HG03060 (cell line): ENCODE results near the gene GPR176.

Source experiments
- ATAC-seq: cut with Tn5 transposase; IDR thresholded peaks from one replicate; pipeline ENCODE4 v1.9.1; 2021; ENCODE audit warnings: low read depth, moderate number of reproducible peaks; ENCODE audit not compliant: unreplicated experiment

Gene GPR176

DNA sequence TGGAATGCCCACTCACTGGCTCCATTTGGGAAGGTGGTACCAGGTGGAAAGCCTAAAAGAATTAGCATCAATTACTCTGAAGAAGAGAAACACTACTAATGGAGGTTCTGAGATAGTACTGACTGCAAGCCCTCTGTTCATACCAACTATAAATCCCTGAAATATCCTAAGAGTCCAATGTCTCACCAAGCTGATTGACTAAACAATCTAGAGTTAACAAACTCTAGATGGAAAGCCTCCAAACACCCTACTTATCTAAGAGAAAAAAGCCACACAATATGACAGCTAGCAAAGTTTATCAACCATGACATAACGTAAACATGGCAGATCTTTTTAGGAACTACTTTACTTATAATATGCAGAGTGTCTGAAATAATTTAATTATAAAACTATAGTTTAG lies 59.2 kb downstream of the GPR176 start:
- no peak for ATAC-seq

DNA sequence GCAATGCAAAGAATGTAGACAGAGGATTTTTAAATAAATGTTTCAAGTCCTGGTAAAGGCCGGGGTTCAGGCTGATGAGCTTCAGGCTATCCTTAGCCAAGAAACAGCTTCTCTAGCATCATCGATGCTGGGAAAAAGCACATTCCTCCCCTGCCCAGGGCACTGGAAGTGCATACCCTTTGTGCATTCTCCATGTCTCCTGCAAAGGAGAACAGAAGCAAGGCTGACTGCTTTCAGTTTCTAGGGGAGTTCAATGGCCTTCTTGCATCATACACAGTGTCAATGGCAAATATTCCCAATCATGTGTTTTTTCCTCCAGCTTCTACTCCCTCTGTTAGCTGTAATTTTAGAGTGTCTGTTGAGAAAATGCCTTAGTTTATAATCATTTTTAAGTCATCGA lies 59.9 kb downstream of the GPR176 start:
- no peak for ATAC-seq

DNA sequence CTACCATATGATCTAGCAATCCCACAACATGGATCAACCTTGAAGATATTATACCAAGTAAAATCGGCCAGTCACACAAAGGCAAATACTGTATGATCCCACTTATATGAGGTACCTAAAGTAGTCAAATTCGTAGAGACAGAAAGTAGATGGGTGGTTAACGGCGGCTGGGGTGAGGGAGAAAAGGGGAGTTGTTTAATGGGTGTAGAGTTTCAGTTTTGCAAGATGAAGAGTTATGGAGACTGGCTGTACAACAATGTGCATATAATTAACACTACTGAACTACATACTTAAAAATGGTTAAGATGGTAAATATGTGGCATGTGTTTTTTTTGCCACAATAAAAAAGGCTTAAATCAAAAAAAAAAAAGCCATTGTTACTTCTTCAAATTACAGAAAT lies 60.4 kb downstream of the GPR176 start:
- no peak for ATAC-seq

DNA sequence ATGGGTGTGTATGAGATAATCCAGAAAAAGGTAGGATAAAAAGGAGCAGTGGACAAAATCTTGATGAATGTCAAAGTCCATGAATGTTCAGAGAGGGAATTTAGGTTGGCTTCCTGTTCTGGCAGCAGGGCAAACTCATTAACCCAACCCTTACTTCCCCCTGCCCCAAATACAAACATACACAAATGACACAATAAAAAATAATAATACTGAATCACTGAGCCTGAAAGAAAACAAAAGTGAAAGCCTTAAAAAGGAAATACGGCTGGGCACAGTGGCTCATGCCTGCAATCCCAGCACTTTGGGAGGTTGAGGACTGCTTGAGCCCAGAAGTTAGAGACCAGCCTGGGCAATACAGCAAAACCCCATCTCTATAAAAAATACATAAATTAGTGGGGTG lies 62.9 kb downstream of the GPR176 start:
- ATAC-seq = no peak

DNA sequence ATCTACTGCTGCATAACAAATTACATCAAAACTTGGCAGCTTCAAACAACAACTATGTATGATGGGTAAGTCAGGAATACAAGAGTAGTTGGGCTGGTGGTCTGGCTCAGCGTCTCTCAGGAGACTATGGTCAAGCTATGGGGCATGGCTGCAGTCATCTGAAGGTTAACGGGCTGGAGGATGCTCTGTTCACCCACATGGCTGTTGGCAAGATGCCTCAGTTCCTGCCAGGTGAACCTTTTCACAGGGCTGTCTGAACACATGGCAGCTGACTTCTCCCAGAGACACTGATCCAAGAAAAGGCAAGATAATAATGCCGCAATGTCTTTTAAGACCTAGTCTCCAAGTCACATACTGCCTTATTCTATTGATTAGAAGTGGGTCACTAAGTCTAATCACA lies 63.7 kb downstream of the GPR176 start:
- ATAC-seq = no peak

DNA sequence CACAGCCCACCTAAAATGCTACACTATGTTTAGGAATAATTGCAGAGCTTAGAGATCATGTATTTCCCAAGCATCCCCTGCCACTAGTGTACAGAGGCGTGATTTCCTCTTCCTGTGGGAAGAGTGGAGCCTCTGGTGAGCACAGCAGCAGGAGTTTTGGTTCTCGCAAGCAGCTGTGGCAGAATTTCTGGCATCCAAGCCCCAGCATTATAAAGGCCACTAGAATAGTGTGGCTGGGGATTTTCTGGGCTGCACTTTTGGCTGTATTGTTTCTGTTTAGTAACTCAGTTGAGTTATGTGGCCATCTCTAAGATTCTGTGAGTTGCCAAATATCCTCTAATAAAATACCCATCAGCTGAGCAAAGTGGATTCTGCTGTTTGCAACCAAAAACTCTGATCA lies 64.7 kb downstream of the GPR176 start:
- ATAC-seq = no peak

GRCh38 chr15:39854161-39854560 lies 65.9 kb downstream of the GPR176 start:
- ATAC-seq = no peak

- no peak for ATAC-seq
These were observed 67.8 kb downstream of the GPR176 start for GRCh38 chr15:39852250-39852649.

DNA sequence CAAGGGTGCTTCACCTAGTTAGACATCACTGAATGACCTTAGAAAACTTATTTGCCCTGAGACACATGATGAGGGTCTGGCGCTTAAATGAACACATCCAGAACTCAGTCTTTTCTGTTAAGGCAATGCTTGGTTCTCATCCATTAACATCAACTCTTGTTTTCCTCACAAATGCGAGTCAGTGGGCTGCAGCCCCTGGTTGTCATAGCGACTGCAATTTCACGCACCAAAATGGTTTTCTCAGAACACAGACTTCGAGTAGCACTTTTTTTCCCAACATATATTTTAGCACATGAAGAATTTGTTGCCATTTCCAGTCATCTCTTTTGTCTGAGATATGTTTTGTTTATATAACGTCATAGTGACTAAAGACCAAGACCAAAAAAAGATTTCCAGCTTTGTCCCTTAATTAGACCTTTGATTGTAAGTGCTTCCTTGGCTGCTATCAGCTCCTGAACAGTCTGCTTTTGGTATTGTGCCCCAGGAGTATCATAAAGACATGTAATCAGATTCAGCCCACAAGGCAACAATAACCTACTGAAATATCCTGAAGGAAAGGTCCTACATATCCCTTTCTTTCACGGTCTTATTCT lies 68.5 kb downstream of the GPR176 start:
- no peak for ATAC-seq

- ATAC-seq = no peak
These were observed 69.6 kb downstream of the GPR176 start for GRCh38 chr15:39850436-39850835.

DNA sequence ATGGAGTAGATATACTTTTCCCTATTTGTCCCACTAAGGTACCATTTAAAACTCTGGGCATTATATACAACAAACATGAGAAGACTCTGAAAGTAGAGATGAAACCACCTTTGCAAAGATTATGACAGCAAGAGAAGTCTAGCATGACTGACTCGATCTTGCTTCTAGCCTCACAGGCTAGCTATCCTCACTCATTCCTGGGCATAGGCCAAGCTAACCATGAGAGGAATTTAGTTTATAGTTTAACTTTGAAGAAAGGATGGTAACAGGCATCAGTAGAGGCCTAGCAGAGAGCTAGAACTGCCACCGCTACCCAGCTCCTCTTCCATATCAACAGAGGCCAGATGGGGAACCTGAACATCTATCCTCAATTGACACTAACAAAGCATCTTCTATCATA lies 74.0 kb downstream of the GPR176 start:
- ATAC-seq = no peak

DNA sequence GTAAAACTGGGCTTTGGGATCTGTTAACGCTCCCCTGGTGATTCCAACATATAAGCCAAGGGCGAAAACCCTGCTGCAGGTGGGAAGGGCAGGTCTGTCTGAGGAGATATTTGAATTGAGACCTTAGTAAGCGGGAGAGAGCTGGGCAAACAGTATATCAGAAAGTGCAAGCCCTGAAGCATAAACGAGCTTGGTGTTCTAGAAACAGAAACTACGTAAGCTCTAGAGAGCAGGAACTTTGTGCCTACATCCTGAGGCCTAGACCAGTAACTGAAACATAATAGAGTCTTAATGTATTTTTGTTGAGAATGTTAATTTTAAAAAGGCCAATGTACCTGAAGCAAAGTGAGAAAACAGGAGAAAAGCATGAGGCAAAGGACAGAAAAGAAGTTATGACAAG lies 74.5 kb downstream of the GPR176 start:
- no peak for ATAC-seq

DNA sequence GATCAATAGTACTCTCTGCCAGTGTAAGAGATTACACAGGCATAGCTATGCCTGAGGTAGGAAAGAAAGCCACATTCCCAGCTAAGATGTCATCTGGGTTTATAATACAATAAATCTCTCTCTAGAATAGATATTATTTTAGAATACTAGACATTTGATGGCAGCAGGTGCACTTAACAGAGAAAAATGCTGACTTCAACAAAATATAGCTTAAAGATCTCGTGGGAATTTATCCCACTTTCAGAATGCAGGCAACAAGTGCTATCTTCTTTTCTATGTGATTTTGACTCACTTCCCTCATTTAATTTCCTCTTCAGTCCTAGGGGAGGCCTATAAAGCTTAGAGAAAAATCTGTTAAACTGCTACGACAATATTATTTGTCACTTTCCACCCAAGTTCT lies 76.5 kb downstream of the GPR176 start:
- no peak for ATAC-seq

GRCh38 chr15:39837454-39837853 lies 82.6 kb downstream of the GPR176 start:
- no peak for ATAC-seq

DNA sequence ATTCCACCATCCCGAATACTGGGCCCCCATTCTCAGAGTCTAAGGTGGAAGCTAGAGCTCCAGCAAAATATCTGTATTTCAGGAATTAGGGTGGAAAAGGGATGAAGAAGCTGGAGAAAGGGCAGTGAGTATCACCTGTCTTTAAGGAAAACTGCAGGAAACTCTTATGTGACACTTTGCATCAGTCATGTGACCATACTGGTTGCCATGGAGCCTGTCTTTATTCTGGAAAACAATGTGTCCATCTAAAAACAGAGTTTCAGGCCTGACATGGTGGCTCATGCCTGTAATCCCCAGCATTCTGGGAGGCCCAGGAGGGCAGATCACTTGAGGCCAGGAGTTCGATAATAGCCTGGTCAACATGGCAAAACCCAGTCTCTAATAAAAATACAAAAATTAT lies 84.5 kb downstream of the GPR176 start:
- ATAC-seq = no peak

DNA sequence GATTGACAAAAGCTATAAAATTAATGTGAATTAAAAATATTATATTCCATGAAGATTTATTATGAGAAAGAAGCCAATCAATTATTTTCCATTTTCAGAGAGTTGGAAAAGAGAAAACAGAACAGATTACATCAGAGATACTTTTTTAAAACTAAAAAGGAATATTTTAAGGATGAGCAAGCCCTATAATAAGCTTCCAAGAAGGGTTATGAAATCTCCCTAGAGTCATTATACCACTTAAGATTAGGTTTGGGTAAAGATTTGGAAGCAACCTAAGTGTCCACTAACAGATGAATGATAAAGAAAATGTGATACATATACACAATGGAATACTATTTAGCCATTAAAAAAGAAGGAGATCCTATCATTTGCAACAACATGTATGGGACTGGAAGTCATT lies 85.8 kb downstream of the GPR176 start:
- ATAC-seq = no peak

- ATAC-seq = no peak
These were observed 86.5 kb downstream of the GPR176 start for GRCh38 chr15:39833515-39833981.

DNA sequence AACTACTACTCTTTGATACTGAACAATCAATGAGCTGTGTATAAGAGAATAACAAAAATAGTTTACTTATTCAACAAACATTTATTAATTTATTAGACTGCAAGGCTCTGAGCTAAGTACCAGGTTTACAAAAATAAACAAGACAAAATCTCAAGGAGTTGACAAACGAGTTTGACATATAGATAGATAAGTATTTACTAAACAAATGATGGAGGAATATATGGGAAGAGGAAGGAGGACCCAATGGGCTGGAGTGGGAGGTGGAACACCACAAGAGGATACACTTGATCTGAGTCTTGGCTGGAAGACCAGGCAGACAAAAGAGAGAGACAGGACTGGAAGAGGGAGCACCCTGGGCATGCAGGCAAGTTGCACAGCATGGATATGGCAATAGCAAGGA lies 89.9 kb downstream of the GPR176 start:
- ATAC-seq = no peak

DNA sequence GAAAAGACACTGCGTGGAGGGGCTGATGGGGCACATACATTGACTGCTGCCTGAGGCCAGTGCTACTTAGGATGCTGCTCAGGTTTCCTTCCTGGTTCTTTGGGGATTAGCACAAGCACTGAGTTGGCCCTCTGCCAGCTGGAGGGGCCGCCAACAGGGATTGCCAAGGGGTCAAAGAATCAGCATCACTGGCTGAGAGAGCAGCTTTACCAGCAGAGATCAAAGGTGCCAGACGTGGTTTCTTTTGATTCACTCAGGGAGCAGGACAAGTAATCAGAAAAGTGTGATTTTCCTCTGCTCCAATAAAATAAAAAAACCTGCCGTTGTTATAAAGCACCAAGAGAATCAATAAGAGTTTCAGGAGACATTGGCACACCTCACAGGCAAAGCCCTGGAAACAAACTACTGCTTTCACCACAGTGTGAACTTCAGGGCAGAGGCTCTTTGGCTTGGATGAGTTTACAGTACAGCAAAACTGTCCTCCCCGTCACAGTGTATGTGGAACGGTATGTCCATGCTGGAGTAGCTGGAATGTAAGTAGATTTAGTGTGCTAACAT lies 91.6 kb downstream of the GPR176 start:
- no peak for ATAC-seq

- ATAC-seq = no peak
These were observed 93.1 kb downstream of the GPR176 start for GRCh38 chr15:39826975-39827374.

DNA sequence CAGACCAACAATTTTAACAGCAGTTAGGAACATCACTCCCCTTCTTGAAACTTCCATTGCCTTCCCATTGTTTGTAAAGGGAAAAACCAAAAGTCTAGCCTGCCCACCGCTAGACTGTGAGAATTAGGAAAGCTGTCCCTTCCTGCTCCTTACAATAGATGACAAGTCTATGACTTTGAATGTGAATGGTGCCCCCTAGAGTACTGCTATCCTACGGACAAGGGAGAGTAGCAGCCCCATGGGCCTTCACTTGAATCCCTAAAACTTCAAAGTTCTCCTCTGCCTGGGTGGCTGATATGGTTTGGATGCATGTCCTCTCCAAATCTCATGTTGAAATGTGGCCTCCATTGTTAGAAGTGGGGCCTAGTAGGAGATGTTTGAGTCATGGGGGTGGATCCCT lies 96.4 kb downstream of the GPR176 start:
- no peak for ATAC-seq

DNA sequence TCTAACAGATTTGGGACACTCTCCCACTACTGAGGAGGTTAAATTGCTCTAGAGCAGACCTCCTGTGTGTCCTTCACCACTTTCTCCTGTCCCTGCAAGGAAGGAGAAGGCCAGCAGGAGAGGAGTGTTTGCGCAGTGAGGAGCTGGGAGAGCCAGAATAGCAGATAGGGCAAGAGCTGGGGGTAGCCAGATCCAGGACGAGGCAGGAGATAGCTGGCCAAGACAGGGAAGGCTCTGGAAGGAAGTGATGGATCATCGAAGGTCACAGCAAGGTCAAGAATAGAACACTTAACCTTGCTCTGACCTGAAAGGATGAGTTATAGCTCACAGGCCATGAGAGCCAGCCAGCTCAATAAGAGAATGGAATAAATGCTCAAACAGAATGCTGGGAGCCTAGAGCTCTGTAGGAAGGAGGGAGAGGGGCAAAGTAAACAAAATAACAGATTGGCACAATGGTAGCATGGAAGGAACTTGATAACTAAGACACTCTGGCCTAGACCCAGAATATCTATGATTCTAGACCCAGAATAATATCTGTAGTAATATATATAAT lies 99.9 kb downstream of the GPR176 start:
- no peak for ATAC-seq

DNA sequence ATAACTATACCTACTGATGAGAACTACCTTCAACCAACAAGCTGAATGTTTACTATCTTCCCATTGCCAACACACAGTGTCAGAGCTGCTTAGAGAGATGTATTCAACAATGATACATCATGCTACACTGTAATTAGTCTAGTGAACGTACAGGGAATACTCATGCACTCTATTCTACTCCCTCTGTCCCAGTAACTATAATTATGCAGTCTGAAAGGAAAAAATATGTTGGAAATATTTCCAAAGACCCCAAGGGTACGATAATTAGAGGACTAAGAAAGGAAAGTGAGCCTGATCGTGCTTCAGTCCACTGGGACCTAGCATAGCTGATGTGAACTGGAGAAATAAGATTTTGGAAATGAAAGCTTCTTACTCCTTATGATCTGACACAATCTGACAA lies 100.5 kb downstream of the GPR176 start:
- no peak for ATAC-seq
